Left lung (tissue), 10 donors: Measurements from ENCODE around the gene PEX3. TPM values are rescaled to one million over a fixed set of nuclear protein-coding genes. Genes with fewer than 3 reads are reported as not detected.

ENCODE experiments used
- ATAC-seq: fragments of 200-7000 bp; cut with Tn5 transposase; one replicate; pipeline ENCODE4 v1.9.1; 2020; ENCODE audit warnings: moderate library complexity
- DNase-seq, 4 donors: peaks; one replicate each; pipeline ENCODE4 v3.0.0-alpha.2; 2013 to 2020
- H3K27ac ChIP-seq, 2 donors: fragments of 200-600 bp; sonication (generic) in 1 of 2; one replicate each; pipeline versions ENCODE4 v1.5.0 to v1.8.0; 2020 to 2021
- H3K27me3 ChIP-seq, 2 donors: fragments of 200-600 bp; sonication (generic) in 1 of 2; one replicate each; pipeline versions ENCODE4 v1.5.0 to v1.8.0; 2020 to 2021
- H3K36me3 ChIP-seq, 2 donors: fragments of 200-600 bp; sonication (generic) in 1 of 2; one replicate each; pipeline versions ENCODE4 v1.5.0 to v1.8.0; 2020 to 2021
- H3K4me1 ChIP-seq, 2 donors: fragments of 200-600 bp; one replicate each; pipeline ENCODE4 v1.8.0; 2021
- H3K4me3 ChIP-seq, 2 donors: fragments of 200-600 bp; sonication (generic) in 1 of 2; one replicate each; pipeline versions ENCODE4 v1.5.0 to v1.8.0; 2020 to 2021; ENCODE audit warnings: mild to moderate bottlenecking in 1 of 2
- H3K9me3 ChIP-seq, 2 donors: fragments of 200-600 bp; sonication (generic) in 1 of 2; one replicate each; pipeline versions ENCODE4 v1.5.0 to v1.8.0; 2020 to 2021
- CTCF ChIP-seq, 2 donors: fragments of 200-600 bp; sonication (generic) in 1 of 2; IDR thresholded peaks; one replicate each; pipeline versions ENCODE4 v1.5.0 to v1.8.0; 2021; ENCODE audit warnings: antibody characterized with exemption in 2 of 2
- intact Hi-C, 2 donors: fragments of 100-400 bp; cut with DNase I; formaldehyde crosslinking; loops; one replicate each; pipeline versions ENCODE4 v1.11.2 to v1.14.2; 2022
- polyA plus RNA-seq, 6 donors: library from polyadenylated mRNA; unstranded; fragments of 120-200 nt; gene quantifications; one replicate each; pipeline ENCODE4 v1.2.1, GENCODE V29; 2013; ENCODE audit not compliant: insufficient read length in 6 of 6
- total RNA-seq, 2 donors: library from RNA; stranded (reverse); fragmentation: NEBNext Ultra II Directional; extraction: Animal tissue kit (Norgen Biotek cat#: 25700); gene quantifications; one replicate each; pipeline ENCODE4 v1.2.1, GENCODE V29; 2021
- donor health status: DM: no; HTN: yes; CAD: no.
- donor health status: DM: no; HTN: no; CAD: no.

The PEX3 gene
- total and polyA plus RNA-seq, 8 donors: 13.4 to 32.8 (median 29.4) TPM

- no peaks in the 10 kb centered on the region for H3K9me3 ChIP-seq
- peaks cover 0 to 76% of the 10 kb centered on the region in 2 donors for H3K36me3 ChIP-seq
- intact Hi-C loops: no loop called here
- no peak overlapping the region for H3K27ac ChIP-seq
- no peaks in the 10 kb centered on the region for H3K27me3 ChIP-seq
- no peak for DNase-seq
- no peak overlapping the region for H3K4me3 ChIP-seq
- H3K4me1 ChIP-seq: peaks cover 0 to 14% of the 10 kb centered on the region in 2 donors
- no peak for TF ChIP-seq CTCF (IDR thresholded peaks at IDR 0.05)
- no peak for ATAC-seq
Measured at GRCh38 chr6:143504369-143504768, 53.8 kb downstream of the PEX3 start.

- no peak for TF ChIP-seq CTCF (IDR thresholded peaks at IDR 0.05)
- no peak for ATAC-seq
- no peak for DNase-seq
- Histone ChIP-seq H3K4me3 (no peak overlapping the region), H3K4me1 (peaks cover under 1 to 21% of the 10 kb centered on the region in 2 donors), H3K27me3 (no peaks in the 10 kb centered on the region), H3K27ac (no peak overlapping the region), H3K36me3 (peaks cover 0 to 69% of the 10 kb centered on the region in 2 donors), H3K9me3 (no peaks in the 10 kb centered on the region)
- intact Hi-C loops: no loop called here
Measured at GRCh38 chr6:143505111-143505510, 54.5 kb downstream of the PEX3 start.

- peaks cover 0 to 65% of the 10 kb centered on the region in 2 donors for H3K36me3 ChIP-seq
Measured at GRCh38 chr6:143505537-143505936, 54.9 kb downstream of the PEX3 start.

GRCh38 chr6:143506199-143506598, 55.6 kb downstream of the PEX3 start:
- H3K9me3 ChIP-seq: no peaks in the 10 kb centered on the region
- no peaks in the 10 kb centered on the region for H3K27me3 ChIP-seq
- TF ChIP-seq CTCF (IDR thresholded peaks at IDR 0.05): no peak
- ATAC-seq (no peak), DNase-seq (no peak)
- H3K4me3 ChIP-seq: no peak overlapping the region
- H3K27ac ChIP-seq: no peak overlapping the region
- peaks cover 7 to 28% of the 10 kb centered on the region in 2 donors for H3K4me1 ChIP-seq
- intact Hi-C loops: no loop called here
- peaks cover 0 to 58% of the 10 kb centered on the region in 2 donors for H3K36me3 ChIP-seq

More at GRCh38 chr6:143505537-143505936, 54.9 kb downstream of the PEX3 start:
- intact Hi-C loops: no loop called here
- H3K4me1 ChIP-seq: peaks cover 5 to 25% of the 10 kb centered on the region in 2 donors
- no peaks in the 10 kb centered on the region for H3K27me3 ChIP-seq
- DNase-seq (no peak), ATAC-seq (no peak)
- H3K4me3 ChIP-seq: no peak overlapping the region
- no peak for TF ChIP-seq CTCF (IDR thresholded peaks at IDR 0.05)
- H3K27ac ChIP-seq: no peak overlapping the region
- H3K9me3 ChIP-seq: no peaks in the 10 kb centered on the region

- Histone ChIP-seq H3K4me3 (no peak overlapping the region), H3K27me3 (no peaks in the 10 kb centered on the region), H3K9me3 (no peaks in the 10 kb centered on the region), H3K36me3 (peaks cover 0 to 54% of the 10 kb centered on the region in 2 donors), H3K27ac (no peak overlapping the region), H3K4me1 (peaks cover 7 to 31% of the 10 kb centered on the region in 2 donors)
- no peak for ATAC-seq
- intact Hi-C loops: no loop called here
- no peak for DNase-seq
- no peak for TF ChIP-seq CTCF (IDR thresholded peaks at IDR 0.05)
Measured at GRCh38 chr6:143506620-143507019, 56.0 kb downstream of the PEX3 start.
